GM08714 (cell line): ENCODE data around the gene CHML.

Source experiments
- H3K4me3 ChIP-seq: fragments of 200-500 bp; sonication (Bioruptor generic); 2 replicates; pipeline ENCODE4 v1.5.1; 2014; ENCODE audit warnings: mild to moderate bottlenecking, low read length, inconsistent platforms
- ZNF274 ChIP-seq: IDR thresholded peaks from 2 replicates; pipeline ENCODE4 v1.6.1; 2012; ENCODE audit warnings: mild to moderate bottlenecking, low read depth, low read length

The CHML gene

DNA sequence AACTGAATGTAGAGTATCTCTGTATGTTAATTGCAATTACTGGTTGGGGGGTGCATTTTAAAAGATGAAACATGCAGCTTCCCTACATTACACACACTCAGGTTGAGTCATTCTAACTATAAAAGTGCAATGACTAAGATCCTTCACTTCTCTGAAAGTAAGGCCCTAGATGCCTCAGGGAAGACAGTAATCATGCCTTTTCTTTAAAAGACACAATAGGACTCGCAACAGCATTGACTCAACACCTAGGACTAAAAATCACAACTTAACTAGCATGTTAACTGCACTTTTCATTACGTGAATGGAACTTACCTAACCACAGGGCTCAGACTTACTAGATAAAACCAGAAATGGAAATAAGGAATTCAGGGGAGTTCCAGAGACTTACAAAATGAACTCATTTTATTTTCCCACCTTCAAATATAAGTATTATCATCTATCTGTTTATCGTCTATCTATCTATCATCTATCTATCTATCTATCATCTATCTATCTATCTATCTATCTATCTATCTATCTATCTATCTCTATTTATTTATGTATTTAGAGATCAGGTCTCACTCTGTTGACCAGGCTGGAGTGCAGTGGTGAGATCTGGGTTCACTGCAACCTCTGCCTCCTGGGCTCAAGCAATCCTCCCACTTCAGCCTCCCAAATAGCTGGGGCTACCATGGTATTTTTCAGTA, 47.8 kb downstream of the CHML start:
- TF ChIP-seq ZNF274: no peak

DNA sequence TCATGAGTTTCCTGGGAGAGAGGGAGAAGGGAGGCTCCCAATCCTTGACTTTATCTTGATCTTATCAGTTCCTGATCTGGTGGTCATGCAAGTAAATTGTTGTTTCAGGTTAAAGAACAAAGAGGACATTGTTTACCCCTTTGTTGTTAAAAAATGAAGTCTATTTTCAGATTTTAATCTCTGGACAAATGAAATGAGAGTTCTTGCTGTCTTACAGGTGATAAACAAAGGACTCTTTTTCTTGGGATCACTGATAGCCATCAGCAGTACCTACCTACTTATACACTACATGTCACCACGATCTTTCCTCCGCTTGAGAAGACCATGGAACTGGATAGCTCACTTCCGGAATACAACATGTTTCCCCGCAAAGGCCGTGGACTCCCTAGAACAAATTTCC, 48.4 kb downstream of the CHML start:
- no peak for TF ChIP-seq ZNF274
- H3K4me3 ChIP-seq: no peak overlapping the region

More for the DNA sequence above, 47.8 kb downstream of the CHML start:
- no peak overlapping the region for H3K4me3 ChIP-seq

DNA sequence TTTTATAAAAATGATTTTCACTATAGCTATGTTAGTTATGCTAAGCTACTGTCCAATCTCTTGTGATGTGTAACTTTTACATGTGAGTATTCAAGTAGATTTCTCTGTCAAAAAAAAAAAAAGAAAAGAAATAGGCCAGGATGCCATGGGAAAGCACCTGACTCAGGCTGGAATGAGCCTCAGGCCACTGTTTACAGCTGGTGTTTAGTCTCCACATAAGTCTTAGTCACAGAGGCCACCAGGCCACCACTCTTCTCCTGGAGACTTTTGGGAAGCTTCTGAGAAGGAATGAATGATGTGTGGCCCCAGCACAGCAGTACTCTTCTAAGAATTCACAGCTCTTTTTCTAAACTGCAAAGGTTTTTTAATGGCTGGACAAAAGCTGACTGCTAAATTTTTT, 48.9 kb downstream of the CHML start:
- H3K4me3 ChIP-seq: no peak overlapping the region
- no peak for TF ChIP-seq ZNF274

DNA sequence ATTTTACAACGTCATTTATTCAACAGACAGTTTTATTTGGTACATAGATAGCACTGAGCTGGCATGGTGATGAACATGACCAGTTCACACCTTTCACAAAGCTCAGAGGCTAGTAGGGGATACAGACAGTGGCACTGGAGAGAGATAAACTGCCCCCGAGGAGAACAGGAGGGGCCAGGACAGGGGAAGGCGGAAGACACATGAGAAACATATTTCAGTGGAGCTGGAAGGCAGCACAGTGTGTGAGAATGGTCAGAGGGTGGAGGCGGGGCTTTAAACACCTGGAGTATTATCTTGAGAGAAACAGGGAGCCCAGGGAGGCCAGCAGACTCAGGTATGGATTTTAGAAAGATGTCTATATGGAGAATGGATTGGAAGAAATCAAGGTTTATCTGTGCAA, 49.5 kb downstream of the CHML start:
- no peak for TF ChIP-seq ZNF274
- no peak overlapping the region for H3K4me3 ChIP-seq
